ENCODE results near the gene GPATCH4. TPM values are rescaled to one million over a fixed set of nuclear protein-coding genes. Genes with fewer than 3 reads are reported as not detected.

Gene GPATCH4
- 45.7 TPM for polyA plus RNA-seq (2012; ENCODE audit: insufficient read length, low read depth)

DNA sequence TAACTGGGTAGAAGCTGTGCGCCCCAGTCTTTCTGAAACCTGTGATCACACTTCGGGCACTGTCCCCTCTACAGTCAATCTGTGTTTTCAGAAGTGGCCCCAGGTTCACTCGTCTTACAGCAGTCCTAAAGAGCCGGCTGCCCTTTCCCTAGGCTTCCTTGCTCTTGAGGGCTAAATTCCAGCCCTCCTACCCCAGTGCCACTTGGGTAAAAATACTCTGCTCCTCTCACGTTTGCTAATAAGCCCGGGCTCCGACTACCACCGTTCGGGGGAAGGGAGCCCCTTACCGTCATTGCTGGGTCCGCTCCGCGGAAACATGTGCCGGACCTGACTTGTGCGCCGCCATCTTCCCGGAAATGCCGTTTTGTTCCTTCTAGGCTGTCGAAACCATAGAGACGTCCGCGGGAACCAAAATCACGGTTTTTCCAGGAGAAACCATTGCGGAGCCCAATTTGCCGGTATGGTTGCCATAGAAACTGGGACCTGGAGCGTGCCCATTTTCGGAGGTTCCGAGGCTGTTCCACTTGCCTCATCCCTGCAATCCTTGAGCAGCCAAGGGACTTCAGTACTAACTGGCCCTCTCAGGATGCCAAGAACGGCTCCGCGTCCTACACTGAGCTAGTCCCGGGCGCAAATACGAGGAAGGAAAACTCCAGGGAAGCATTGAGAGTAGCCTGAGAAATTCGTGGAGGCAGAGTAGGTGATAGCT, at the start of gene GPATCH4:
Gene GPATCH4, minus strand, starts transcription at position 358 of the 709 bp plus-strand sequence.
- TF ChIP-seq, protein P1, sequence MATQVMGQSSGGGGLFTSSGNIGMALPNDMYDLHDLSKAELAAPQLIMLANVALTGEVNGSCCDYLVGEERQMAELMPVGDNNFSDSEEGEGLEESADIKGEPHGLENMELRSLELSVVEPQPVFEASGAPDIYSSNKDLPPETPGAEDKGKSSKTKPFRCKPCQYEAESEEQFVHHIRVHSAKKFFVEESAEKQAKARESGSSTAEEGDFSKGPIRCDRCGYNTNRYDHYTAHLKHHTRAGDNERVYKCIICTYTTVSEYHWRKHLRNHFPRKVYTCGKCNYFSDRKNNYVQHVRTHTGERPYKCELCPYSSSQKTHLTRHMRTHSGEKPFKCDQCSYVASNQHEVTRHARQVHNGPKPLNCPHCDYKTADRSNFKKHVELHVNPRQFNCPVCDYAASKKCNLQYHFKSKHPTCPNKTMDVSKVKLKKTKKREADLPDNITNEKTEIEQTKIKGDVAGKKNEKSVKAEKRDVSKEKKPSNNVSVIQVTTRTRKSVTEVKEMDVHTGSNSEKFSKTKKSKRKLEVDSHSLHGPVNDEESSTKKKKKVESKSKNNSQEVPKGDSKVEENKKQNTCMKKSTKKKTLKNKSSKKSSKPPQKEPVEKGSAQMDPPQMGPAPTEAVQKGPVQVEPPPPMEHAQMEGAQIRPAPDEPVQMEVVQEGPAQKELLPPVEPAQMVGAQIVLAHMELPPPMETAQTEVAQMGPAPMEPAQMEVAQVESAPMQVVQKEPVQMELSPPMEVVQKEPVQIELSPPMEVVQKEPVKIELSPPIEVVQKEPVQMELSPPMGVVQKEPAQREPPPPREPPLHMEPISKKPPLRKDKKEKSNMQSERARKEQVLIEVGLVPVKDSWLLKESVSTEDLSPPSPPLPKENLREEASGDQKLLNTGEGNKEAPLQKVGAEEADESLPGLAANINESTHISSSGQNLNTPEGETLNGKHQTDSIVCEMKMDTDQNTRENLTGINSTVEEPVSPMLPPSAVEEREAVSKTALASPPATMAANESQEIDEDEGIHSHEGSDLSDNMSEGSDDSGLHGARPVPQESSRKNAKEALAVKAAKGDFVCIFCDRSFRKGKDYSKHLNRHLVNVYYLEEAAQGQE (IDR thresholded peaks at IDR 0.05; ENCODE audit: insufficient read depth in 1 of 2, low read depth in 2 of 2, low read length in 2 of 2): peak in 1 of 2 experiments; percentile 66; a peak in 1 of 4 replicates
- TF ChIP-seq TAF1 (IDR thresholded peaks at IDR 0.05; ENCODE audit: borderline replicate concordance, insufficient read depth, low read length) (peak; percentile 96), POLR2AphosphoS5 (IDR thresholded peaks at IDR 0.05; ENCODE audit: low read depth, low read length) (peak; percentile 94), FOXP2 (optimal IDR thresholded peaks at IDR 0.05; ENCODE audit: borderline replicate concordance, extremely low read depth, extremely low read length, insufficient read depth) (no peak), SIN3A (IDR thresholded peaks at IDR 0.05; ENCODE audit: borderline replicate concordance, insufficient read depth, low read length) (peak; percentile 98; the same call in 1 of the 2 replicates)

DNA sequence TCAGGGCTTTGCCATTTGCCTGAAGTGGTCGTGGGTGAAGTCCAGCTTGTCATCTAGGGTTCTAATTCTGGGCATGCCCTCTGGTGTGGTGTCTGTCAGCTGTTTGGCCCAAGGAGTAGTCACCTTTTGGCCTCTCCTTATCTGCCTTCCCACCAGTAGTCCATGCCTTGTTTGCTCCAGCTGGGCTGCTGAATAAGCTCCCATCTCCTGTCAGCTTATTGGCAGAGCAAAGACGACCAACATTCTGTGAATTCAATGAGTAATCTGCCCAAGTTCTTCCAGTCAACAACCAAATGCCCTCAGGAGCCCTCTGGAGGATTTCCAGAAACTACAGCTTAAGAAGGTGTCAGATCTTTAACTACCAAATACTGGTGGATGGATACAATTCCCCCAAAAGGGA, 47.7 kb upstream of the GPATCH4 start:
- TF ChIP-seq SIN3A (IDR thresholded peaks at IDR 0.05; ENCODE audit: borderline replicate concordance, insufficient read depth, low read length) (no peak), FOXP2 (optimal IDR thresholded peaks at IDR 0.05; ENCODE audit: borderline replicate concordance, extremely low read depth, extremely low read length, insufficient read depth) (no peak), TAF1 (IDR thresholded peaks at IDR 0.05; ENCODE audit: borderline replicate concordance, insufficient read depth, low read length) (no peak), POLR2AphosphoS5 (IDR thresholded peaks at IDR 0.05; ENCODE audit: low read depth, low read length) (no peak)
- TF ChIP-seq, protein P1 (IDR thresholded peaks at IDR 0.05; ENCODE audit: insufficient read depth in 1 of 2, low read depth in 2 of 2, low read length in 2 of 2): no peak

DNA sequence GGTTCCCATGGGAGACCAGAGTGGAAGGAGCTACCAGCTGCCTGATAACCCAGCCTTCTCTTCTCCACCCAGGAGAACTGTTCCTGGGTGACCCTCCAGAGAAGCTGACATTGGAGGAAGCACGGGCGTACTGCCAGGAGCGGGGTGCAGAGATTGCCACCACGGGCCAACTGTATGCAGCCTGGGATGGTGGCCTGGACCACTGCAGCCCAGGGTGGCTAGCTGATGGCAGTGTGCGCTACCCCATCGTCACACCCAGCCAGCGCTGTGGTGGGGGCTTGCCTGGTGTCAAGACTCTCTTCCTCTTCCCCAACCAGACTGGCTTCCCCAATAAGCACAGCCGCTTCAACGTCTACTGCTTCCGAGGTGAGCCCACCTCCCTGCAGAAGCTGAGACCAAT, 47.2 kb upstream of the GPATCH4 start:
- TF ChIP-seq TAF1 (IDR thresholded peaks at IDR 0.05; ENCODE audit: borderline replicate concordance, insufficient read depth, low read length) (no peak), SIN3A (IDR thresholded peaks at IDR 0.05; ENCODE audit: borderline replicate concordance, insufficient read depth, low read length) (no peak), FOXP2 (optimal IDR thresholded peaks at IDR 0.05; ENCODE audit: borderline replicate concordance, extremely low read depth, extremely low read length, insufficient read depth) (no peak), POLR2AphosphoS5 (IDR thresholded peaks at IDR 0.05; ENCODE audit: low read depth, low read length) (no peak)
- TF ChIP-seq, protein P1 (IDR thresholded peaks at IDR 0.05; ENCODE audit: insufficient read depth in 1 of 2, low read depth in 2 of 2, low read length in 2 of 2): no peak

DNA sequence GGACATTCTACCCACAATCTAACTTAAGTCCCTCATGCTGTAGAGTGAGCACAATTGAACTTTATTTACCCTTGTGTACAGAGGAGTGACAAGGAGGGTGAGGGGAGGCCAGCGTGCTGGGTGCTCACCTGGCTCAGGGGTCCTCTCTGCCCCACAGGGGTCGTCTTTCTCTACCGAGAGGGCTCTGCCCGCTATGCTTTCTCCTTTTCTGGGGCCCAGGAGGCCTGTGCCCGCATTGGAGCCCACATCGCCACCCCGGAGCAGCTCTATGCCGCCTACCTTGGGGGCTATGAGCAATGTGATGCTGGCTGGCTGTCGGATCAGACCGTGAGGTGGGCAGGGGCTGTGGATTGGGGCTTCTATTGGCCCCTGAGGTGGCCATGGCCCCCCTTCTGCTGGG, 46.1 kb upstream of the GPATCH4 start:
- TF ChIP-seq POLR2AphosphoS5 (IDR thresholded peaks at IDR 0.05; ENCODE audit: low read depth, low read length): no peak
- no peak for TF ChIP-seq FOXP2 (optimal IDR thresholded peaks at IDR 0.05; ENCODE audit: borderline replicate concordance, extremely low read depth, extremely low read length, insufficient read depth)
- TF ChIP-seq TAF1 (IDR thresholded peaks at IDR 0.05; ENCODE audit: borderline replicate concordance, insufficient read depth, low read length): no peak
- no peak for TF ChIP-seq SIN3A (IDR thresholded peaks at IDR 0.05; ENCODE audit: borderline replicate concordance, insufficient read depth, low read length)
- TF ChIP-seq, protein P1 (IDR thresholded peaks at IDR 0.05; ENCODE audit: insufficient read depth in 1 of 2, low read depth in 2 of 2, low read length in 2 of 2): no peak
